KG1 (cell line): ENCODE measurements around the gene UST.
"Not testable (repeated sequence)": the region's sequence is repeated elsewhere in the genome, so short reads cannot be mapped to it uniquely, and the experiment has no call there.

Experiments
- DNase-seq: peaks from one replicate; lab custom pipeline; 2025; lab: John Stamatoyannopoulos, UW

UST gene

DNA sequence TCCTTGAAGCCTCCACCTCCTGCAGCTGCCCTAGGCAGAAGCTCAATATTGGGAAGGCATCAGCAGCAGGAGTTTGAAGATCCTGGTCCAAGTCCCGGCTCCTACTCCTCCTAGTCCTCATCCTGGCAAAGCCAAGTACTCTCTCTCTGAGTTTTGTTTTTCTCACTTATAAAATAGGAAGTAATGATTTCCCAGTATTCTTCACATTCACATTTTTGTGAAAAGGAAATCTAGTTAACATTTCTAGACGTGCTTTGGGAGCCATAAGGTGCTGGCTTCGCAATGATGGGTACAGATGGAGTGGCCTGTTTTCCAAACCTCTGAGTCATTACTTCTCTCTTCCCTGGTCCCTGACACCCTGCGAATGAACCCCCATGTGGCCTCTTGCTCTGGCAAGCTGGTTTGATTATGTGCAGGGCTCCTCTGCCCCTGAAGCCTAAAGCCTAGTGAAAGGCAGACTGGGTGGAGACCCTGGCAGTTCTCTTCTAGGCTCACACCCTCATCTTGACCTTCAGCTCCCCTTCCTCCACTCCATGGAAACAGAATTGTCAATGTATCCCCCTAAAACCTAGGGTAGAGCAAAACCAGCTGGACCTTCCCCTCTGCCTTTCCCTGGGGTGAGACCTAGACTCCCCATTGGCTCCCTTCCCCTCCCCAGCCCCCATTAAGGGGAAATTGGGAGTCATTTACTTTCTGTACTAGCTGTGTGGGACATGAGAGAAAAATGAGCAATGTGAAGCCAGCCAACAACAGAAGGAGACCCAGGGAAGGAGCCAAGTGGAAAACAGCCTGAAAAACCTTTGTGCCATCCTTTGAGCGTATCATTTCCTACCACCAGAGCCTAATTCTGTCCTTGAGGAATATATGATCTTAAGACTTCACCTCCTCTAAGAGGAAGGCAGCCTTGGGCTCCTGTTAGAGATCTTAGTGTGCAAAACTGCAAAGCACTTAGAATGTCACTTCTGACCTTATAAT, 158.4 kb downstream of the UST start:
- DNase-seq, result no peak

DNA sequence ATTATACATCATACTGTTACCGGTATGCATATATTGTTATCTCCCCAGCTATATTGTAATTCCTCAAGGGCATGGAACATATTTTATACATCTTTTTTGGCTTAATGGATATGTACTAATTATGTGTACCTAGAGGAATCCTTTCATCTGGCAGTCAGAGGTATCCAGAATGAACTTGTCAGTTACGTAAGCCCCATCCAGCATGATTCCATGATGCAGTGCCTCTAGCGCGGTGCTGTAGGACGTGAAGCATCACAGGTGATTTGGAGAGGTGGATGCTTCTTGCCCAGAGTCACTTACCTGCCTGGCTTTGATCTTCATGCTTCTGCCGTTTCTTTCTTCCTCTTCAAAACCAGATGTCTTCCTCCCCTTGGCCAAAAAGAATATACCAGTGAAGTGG, 159.1 kb downstream of the UST start:
- DNase-seq, result no peak

DNA sequence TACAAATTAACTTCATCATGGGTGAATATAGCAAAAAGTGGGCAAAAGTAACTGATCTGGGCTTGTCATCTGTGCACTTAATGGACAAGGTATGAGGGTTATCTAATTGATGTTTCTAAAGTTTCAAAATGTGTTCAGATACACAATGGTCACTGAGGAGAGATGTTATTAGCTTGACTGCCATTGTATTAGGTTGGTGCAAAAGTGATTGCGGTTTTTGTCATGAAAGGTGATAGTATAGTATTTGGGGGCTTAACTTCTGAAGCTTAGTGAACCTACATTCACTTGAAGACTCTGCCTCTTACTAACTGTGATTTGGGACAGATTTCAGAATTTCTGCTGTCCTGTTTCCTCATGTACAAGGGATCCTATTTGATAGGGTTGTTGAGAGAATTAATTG, 159.6 kb downstream of the UST start:
- DNase-seq, result no peak

DNA sequence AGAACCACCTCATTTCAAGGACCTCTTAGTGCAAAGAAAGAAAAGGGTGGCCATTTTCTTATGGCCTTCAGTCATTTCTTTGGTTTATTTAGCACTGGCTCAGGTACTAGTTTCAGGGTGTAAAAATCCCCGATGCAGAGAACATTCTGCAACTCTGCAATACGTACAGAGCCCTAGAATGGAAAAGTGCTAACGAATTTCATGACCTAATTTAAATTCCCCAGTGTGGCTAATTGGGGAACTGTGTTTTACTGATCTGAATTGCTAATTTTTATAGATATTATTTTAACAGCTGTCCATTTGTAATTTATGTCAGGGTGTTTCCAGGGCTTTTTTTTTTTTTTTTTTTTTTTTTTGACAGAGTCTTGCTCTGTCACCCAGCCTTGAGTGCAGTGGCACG, 160.7 kb downstream of the UST start:
- no peak for DNase-seq

DNA sequence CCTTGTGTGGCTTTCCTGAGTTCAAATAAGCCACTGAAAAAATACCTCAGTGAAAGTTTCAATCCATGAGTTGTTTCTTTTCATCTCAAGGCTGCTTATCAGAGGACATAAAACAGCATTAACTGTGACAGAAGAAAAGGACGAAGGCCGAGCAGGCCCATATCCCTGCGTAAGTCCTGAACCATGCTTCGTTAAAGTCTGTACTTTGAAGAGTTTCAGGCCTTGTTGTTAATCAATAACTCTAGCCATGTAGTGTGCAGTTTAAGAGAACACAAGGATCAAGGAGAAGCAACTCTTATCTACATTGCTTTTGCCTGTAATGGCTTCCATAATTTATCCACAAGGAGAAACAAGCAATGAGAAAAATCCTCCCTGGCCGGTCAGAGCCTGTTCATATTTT, 165.4 kb downstream of the UST start:
- DNase-seq, result no peak

DNA sequence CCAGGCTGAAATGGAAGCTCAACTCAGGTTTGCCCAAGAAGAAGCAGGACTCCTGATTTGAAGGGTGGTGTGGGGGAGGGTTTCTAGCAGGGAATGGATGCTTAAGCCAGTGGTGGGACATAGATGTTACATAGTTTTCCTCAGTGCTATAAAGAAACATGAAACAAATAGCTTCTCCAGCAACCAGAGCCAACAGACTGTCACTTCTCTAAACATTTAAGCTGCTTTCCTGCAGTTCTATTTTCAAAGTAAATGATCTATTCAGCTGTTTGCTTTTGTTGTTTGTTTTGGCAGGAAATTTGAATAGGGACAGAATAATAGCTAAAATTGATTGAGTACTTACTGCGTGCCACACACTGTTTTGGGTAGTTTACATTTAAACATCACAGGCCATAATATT, 169.0 kb downstream of the UST start:
- DNase-seq, result no peak

DNA sequence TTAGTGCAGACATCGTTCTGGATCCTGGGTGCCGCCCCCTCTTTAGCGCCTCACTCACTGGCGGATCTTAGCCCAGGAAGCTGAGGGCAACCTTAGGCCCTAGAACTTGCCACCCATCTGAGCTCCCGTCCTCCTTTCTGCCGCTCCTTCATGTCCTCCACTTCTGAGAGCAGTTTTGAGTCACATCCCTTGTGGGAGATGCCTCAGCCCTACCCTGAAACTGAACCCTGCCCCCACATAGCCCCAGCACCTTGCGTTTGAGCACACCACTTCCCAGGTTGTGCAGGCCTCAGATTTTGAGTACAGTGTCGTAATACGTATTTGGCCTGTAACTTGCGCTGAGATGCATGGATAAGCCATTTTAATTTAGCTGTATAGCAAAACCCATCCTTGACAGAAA, 169.7 kb downstream of the UST start:
- not testable (repeated sequence) for DNase-seq

DNA sequence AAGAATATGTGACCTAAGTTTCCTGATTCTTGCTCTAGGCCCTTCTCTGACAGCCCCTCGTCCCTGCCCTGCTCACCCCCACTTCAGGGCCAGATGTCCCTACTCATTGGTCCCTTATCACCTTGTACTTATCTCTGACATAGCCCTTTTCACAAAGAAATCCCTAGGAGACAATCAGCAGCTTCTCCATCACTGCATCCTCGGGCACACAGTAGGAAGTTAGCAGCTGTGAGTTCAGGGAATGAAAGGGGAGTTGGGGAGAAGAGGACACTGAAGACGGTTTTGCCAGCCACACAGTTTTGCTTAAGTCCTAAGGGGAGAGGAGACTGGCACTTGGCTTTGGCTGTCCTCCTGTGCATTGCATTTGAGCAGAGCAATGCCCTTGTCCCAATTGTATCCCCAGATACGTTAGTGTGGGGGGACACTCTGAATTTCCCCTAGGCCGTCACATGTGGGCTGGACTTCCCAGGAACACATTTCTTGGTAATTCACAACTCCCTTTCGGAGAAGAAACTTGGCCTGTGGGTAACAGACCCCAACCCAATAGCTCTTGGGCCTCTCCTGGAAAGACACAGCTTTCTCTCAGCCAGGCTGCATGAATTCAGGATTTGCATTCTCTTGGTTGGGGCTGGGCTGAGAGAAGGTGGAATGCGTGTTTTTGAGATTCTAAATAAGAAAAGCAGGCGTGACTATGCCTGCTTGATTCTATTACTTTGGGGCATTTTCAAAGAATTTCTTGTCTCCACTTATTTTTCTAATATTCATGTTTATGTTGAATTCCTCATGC, 177.6 kb downstream of the UST start:
- no peak for DNase-seq

DNA sequence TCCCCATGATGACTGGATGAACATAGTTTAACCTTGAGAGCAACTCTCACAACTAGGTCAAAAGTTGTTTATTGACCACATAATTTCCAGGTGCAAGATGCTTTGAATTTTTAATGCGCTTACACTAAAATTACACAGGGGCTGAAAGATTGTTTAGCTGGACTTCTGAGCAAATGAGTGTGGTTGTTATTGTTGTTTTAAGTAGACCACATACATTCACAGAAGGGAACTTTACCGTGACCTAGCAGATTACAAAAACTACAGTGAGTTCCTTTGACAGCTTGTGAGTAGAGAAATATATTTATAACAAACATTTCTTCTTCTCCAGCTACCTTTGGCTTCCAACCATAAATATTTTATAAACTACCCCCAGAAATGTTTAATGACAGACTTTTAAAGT, 178.9 kb downstream of the UST start:
- DNase-seq, result no peak

DNA sequence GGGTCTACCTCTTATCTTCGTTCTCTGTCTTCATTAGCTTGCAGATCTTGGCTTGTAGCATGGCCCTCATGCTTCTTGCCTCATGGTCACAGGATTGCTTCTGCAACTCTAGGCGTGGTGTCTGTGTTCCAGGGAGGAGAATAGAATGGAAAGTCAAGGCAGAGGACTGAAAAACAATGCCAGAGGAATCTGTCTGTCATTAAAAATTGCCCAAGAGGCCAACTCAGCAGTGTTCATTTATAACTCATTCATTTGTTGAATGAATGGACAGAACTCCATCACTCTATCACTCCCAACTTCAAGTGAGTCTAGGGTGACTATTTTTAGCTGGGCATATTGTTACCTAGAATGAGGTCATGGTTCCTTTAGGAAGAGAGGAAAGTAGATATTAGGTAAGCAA, 179.6 kb downstream of the UST start:
- DNase-seq, result no peak

DNA sequence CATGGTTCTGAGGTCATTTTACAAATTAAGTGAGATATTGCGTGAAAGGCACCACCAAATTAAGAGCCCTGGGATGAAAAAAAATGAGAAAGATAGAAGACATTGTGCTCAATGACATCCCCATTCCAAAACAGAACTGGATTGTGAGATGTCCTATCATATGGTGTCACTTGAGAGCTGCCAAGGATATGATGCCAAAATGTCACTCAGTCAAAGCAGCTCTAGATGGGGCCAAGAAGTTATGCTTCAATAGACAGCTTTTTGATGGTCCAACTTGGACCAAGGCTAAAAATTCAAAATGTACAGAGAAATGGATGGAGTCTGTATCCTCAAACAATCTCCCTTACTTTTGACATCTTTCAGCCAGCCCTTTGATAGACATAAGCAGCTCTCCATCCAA, 180.8 kb downstream of the UST start:
- DNase-seq, result no peak

DNA sequence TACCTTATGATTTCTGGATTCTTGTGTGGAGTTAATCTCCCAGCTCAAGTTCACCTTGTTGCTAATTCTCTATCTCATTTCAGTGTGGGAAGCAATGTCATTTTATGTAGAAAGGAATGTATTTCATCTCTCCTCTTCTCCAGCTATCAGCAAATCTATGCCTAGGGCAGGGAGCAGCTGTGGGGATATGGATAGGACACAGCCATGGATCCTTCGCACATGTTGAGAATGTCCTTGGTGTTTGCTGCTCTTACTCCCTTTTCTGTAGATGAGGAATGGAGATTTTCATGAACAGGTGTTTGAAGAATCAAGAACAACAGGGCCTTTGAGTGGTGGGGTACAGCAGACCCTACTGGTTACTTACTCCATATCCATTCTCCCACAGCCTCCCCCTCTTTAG, 182.0 kb downstream of the UST start:
- DNase-seq, result no peak

DNA sequence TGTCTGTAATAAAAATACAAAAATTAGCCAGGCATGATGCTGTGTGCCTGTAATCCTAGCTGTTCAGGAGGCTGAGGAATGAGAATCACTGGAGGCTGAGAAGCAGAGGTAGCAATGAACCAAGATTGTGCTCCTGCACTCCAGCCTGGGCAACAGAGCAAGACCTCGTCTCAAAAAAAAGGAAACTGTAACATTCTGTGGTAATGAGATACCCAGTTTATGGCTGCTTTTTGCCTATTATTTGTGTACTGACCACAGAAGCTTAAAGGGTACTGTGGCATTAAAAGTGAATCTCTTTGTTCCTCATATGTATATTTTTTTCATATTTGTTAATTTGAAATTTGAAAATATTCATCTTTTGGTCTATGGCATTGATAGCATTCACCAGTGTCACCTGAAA, 185.4 kb downstream of the UST start:
- DNase-seq, result no peak

DNA sequence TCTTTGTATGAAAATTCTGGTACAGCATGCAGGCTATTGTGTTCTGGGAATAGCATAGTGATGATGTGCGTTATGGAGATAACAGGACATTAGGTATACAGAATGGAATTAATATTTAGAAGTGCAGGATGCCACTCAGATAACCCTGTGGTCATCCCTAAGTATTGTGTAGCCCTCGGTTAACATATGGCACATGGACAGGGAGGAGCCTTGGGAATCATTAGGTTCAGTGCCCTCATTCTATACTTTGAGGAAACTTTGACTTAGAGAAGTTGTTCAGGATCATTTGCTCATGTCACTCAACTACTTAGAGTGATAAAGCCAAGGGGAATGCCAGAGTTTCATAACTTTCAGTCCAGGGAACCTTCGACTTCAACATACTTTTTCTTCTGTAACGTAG, 185.9 kb downstream of the UST start:
- DNase-seq, result no peak

DNA sequence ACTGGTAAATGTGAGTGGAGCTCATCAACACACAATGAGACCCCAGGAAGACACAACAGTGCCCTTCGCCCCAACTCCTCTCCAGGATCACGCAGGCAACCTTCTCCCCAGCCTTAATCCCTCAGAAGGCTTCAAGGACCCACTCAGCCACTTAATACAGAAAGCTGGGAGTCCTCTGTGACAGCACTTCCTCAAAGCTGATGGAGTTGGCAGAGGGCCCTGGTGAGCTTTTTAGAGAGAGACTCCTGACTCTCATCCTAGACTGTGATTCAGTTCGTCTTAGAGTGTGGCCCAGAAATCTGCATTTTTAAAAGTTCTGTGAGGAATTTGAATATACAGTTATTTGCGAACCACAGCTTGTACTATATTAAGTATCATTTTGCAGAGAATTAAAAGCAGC, 187.7 kb downstream of the UST start:
- no peak for DNase-seq

DNA sequence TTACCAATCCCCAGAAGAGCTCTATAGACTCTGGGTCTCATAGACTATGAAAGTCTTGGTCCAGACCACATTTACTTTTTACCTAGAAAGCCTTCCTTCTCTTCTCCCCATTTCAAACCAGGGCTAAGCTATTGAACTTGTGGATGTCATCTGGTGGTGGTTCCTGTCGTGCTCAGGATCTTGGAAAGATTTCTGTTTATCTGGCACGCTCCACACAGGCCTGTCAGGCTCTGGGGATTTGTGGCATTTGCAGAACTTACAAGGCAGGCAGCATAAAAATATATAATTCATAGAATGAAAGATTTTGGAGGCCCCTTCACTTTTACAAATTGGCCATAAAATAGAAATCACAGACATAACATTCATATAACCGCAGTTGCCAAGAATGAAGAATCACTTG, 188.1 kb downstream of the UST start:
- DNase-seq, result no peak

DNA sequence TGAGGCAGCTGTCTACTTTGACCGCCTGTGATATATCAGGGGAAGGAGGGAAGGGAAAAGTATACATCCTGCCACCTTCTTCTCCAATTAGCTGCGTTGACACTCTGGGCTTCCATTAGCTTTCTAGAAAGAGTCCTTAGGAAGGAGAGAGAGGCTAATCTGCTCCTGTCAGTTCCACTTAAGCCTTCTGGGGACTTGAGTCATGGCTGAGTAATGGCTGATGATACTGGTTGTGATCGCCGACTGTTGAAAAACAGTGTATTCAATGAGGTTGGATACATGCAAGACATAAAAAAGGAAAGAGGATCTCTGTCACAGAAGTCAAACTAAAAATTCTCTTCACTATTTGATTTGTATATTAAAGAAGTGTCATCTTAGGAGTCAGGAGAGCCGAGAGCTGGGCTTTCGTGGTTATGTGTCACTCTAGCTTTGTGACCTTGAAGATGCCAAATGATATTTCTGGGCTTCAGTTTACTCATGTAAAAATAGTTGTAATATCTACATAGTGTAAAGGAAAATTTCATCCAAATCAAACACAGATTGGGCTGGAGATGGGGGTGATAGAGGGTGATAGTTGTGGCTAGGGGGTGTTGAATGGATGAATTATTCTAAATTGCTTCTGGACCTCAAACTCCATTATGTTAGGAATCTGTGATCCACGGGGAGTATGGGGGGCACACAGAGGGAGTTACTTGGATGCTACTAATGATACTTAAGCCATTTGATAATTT, 189.0 kb downstream of the UST start:
- no peak for DNase-seq

DNA sequence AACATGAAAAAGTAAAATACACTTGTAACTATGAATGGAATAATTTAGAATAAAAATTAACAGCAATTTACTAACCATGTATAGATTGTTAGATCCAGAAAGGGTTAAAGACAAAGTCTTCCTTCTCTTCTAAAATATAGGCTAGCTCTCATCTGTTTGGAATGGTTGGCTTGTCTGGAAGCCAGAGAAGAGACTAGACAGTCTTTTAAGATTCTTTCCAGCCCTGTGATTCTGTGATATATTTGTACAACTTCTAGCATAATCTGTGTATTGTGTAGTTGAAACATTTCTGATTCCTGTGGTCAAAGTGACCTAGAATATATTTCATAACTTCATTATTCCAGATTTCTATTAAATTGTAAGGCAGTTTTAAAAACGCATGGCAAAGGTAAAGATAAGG, 196.6 kb downstream of the UST start:
- no peak for DNase-seq

DNA sequence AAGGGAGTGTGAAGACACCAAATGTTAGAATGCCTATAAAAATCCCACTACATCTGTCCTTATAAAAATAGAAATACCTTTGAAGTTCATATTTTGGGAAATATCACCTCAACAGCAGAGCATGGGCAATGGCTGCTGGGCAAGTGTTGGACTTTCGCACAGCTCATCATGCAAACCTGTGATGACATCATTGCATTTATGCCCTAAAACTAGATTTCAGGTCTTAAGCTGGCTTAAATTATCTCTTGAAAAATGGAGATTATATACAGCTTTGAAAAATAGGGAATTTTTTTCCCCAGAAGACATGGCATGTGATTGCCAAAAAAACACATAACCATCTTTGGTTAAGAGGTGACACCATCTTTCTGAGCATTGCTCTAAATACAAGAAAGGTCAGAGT, 197.8 kb downstream of the UST start:
- DNase-seq, result no peak

DNA sequence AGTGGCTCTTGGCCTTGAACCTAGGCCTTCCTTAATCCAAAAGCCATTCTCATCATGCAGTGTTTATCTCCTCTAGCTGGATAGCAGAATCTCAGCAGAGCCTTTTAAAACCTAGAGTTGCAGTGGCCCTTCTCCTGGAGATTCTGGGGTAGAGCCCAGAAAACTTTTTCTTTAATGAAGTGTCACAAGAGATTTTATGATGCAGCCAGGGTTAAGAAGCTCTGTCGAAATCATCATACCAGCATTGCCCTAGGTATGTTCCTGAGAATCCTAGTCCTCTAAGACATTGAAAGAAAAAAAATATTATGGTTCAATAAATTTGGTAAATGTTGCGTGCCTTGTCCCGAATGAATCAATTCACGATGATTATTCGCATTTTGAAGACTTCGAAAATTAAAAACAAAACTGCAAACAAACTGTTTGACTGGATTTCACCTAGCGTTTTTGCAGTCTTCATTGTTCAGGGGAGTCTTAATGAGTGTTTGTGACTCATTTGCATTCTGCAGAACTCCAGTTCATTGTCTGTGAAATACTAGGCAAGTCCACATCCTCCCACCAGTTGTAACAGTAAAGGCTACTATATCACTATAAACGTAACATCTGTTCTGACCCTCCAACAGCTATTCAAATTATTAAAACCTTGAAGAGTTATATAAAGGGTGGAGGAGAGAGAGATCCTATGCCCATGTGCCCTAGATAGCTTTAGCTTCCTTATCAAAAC, 198.6 kb downstream of the UST start:
- no peak for DNase-seq

DNA sequence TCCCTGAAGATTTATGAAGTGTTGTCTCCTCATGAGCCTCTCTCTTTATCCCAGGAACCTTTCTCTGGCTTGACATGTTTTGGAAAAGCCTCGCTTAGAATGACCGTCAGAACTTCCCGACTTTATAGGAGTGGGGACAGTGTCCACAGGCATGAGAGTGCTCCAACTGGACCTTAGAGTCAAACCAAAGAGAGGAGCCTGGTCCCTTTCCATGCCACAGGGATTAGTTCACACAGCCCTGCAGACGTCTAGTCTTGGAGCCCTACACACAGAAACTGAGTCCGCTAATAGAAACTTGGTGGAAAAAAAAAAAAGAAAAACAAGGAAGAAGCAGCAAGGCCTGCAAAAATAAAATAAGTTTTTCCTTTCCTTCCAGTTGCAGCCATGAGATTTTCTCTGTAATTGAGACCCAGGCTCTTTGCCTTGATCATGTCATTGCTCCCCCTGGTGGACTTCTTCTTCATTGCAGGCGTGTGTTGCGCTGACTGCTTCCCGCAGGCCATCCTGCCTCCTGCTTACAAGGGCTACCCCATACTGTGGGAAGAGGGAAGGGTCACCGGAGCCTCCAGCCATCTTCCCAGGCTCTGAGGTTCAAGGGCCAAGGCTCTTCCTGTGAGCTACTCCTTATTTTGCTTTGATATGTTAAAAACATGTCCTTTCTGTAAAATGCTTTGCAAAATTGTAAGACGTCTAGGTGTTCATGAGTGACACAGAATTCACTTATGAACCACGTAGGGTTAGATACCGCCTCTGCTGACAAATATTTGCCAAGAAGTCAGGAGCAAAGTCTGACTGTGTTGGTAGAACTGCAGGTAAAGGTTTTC, 201.0 kb downstream of the UST start:
- peak; percentile 83 for DNase-seq
